GM10847 (cell line): Measurements from ENCODE around the gene SLC12A8.

ENCODE experiments used
- POLR2A ChIP-seq: IDR thresholded peaks from 2 replicates; pipeline ENCODE4 v1.6.1; 2011; ENCODE audit not compliant: insufficient read length; ENCODE audit errors: extremely low read depth

The SLC12A8 gene

GRCh38 chr3:125151916-125152315, 60.6 kb downstream of the SLC12A8 start:
- no peak for TF ChIP-seq POLR2A

GRCh38 chr3:125151442-125151817, 61.1 kb downstream of the SLC12A8 start:
- TF ChIP-seq POLR2A: no peak

- TF ChIP-seq POLR2A: no peak
Observed at GRCh38 chr3:125150525-125151441, 61.8 kb downstream of the SLC12A8 start.

GRCh38 chr3:125149462-125149861, 63.1 kb downstream of the SLC12A8 start:
- no peak for TF ChIP-seq POLR2A

GRCh38 chr3:125148836-125149235, 63.7 kb downstream of the SLC12A8 start:
- TF ChIP-seq POLR2A: no peak

- TF ChIP-seq POLR2A: no peak
Observed at GRCh38 chr3:125148016-125148812, 64.3 kb downstream of the SLC12A8 start.

- no peak for TF ChIP-seq POLR2A
Observed at GRCh38 chr3:125147491-125147820, 65.1 kb downstream of the SLC12A8 start.

- TF ChIP-seq POLR2A: no peak
Observed at GRCh38 chr3:125146626-125147490, 65.7 kb downstream of the SLC12A8 start.

GRCh38 chr3:125145751-125146475, 66.6 kb downstream of the SLC12A8 start:
- no peak for TF ChIP-seq POLR2A

GRCh38 chr3:125144653-125145314, 67.8 kb downstream of the SLC12A8 start:
- TF ChIP-seq POLR2A: no peak

- no peak for TF ChIP-seq POLR2A
Observed at GRCh38 chr3:125143982-125144652, 68.4 kb downstream of the SLC12A8 start.

- no peak for TF ChIP-seq POLR2A
Observed at GRCh38 chr3:125143538-125143937, 69.0 kb downstream of the SLC12A8 start.

- TF ChIP-seq POLR2A: no peak
Observed at GRCh38 chr3:125142940-125143339, 69.6 kb downstream of the SLC12A8 start.

GRCh38 chr3:125142420-125142778, 70.1 kb downstream of the SLC12A8 start:
- no peak for TF ChIP-seq POLR2A
